A549 (cell line): ENCODE results near the gene KLF5.

Experiments used
- CBX2 ChIP-seq: fragments of 200-600 bp; sonication (generic); IDR thresholded peaks from 2 replicates; pipeline ENCODE4 v1.6.1; 2016; ENCODE audit warnings: low read depth, mild to moderate bottlenecking, borderline replicate concordance
- POLR2A ChIP-seq: IDR thresholded peaks from 2 replicates; pipeline ENCODE4 v1.6.1; 2012; ENCODE audit warnings: mild to moderate bottlenecking, low read length
- REST ChIP-seq: fragments of 200-600 bp; sonication (generic); IDR thresholded peaks from 2 replicates; pipeline ENCODE4 v1.6.1; 2016; ENCODE audit warnings: antibody characterized with exemption, mild to moderate bottlenecking, moderate library complexity
- TF ChIP-seq, protein P1 (sequence below): fragments of 450-650 bp; IDR thresholded peaks from 2 replicates; pipeline ENCODE4 v1.6.1; 2014; ENCODE audit warnings: antibody characterized with exemption

DNA sequence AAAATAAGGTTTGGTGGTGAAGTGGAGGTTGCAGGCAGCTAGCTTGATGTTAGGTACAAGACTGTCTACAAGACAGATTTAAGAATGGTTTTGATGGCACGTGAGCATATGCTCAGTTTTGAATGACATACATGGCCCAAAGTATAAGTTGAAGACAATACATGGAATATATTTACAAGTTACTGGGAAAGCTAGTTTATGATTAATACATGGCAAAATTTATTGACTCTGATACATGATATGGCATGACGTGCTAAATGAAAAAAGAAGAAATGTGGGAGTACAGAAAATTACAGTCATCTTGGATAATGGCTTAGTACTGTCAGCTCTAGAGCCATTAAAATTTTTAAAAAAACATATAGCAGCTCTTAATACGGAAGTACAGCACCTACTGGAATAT lies 4.4 kb downstream of the KLF5 start:
- no peak for TF ChIP-seq POLR2A
- no peak for TF ChIP-seq CBX2
- TF ChIP-seq, protein P1, sequence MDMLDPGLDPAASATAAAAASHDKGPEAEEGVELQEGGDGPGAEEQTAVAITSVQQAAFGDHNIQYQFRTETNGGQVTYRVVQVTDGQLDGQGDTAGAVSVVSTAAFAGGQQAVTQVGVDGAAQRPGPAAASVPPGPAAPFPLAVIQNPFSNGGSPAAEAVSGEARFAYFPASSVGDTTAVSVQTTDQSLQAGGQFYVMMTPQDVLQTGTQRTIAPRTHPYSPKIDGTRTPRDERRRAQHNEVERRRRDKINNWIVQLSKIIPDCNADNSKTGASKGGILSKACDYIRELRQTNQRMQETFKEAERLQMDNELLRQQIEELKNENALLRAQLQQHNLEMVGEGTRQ = no peak
- no peak for TF ChIP-seq REST
